HG02870 (cell line): Measurements from ENCODE around the gene COL9A1.
"Not testable (repeated sequence)": the region's sequence is repeated elsewhere in the genome, so short reads cannot be mapped to it uniquely, and the experiment has no call there.

Experiments used
- ATAC-seq: cut with Tn5 transposase; IDR thresholded peaks from one replicate; pipeline ENCODE4 v1.9.1; 2021; ENCODE audit warnings: mild to moderate bottlenecking, moderate library complexity; ENCODE audit not compliant: unreplicated experiment

The COL9A1 gene

GRCh38 chr6:70303034-70303525 is at the start of gene COL9A1:
Gene COL9A1, minus strand, starts transcription at chr6:70303084. Its CDS starts 160 bp downstream, at chr6:70302924.
- no peak for ATAC-seq

GRCh38 chr6:70351461-70351860 is 48.6 kb upstream of the COL9A1 start:
- ATAC-seq, result no peak

GRCh38 chr6:70345619-70346018 is 42.7 kb upstream of the COL9A1 start:
- no peak for ATAC-seq

- no peak for ATAC-seq
These were observed 40.4 kb upstream of the COL9A1 start for GRCh38 chr6:70343313-70343712.

- ATAC-seq, result not testable (repeated sequence)
These were observed 36.9 kb upstream of the COL9A1 start for GRCh38 chr6:70339810-70340209.

GRCh38 chr6:70338775-70339174 is 35.9 kb upstream of the COL9A1 start:
- no peak for ATAC-seq

- ATAC-seq, result no peak
These were observed 34.8 kb upstream of the COL9A1 start for GRCh38 chr6:70337743-70338105.

- ATAC-seq, result no peak
These were observed 34.3 kb upstream of the COL9A1 start for GRCh38 chr6:70336996-70337742.

- no peak for ATAC-seq
These were observed 24.2 kb upstream of the COL9A1 start for GRCh38 chr6:70327036-70327435.

GRCh38 chr6:70325009-70325408 is 22.1 kb upstream of the COL9A1 start:
- no peak for ATAC-seq

GRCh38 chr6:70317799-70318198 is 14.9 kb upstream of the COL9A1 start:
- ATAC-seq, result not testable (repeated sequence)

- ATAC-seq, result peak; percentile 79
These were observed 12.3 kb upstream of the COL9A1 start for GRCh38 chr6:70315079-70315751.

GRCh38 chr6:70314296-70314695 is 11.4 kb upstream of the COL9A1 start:
- ATAC-seq, result no peak

GRCh38 chr6:70312165-70312745 is 9.4 kb upstream of the COL9A1 start:
- peak; percentile 44 for ATAC-seq

GRCh38 chr6:70310063-70310694 is 7.3 kb upstream of the COL9A1 start:
- ATAC-seq, result no peak

GRCh38 chr6:70309243-70309642 is 6.4 kb upstream of the COL9A1 start:
- no peak for ATAC-seq

- ATAC-seq, result not testable (repeated sequence)
These were observed 5.3 kb upstream of the COL9A1 start for GRCh38 chr6:70308142-70308541.

GRCh38 chr6:70307008-70307407 is 4.1 kb upstream of the COL9A1 start:
- ATAC-seq, result no peak

GRCh38 chr6:70304616-70305015 is 1.7 kb upstream of the COL9A1 start:
- no peak for ATAC-seq

GRCh38 chr6:70299456-70299855 is 3.4 kb downstream of the COL9A1 start:
- no peak for ATAC-seq

GRCh38 chr6:70298068-70298467 is 4.8 kb downstream of the COL9A1 start:
- no peak for ATAC-seq
